HFF-Myc (cell line): ENCODE results near the gene LSAMP.

Experiments
- DNase-seq: peaks from one replicate; pipeline ENCODE4 v3.0.0-alpha.2; 2011; ENCODE audit warnings: low read depth; ENCODE audit errors: extremely low read depth
- H3K4me3 ChIP-seq: replicated peaks from 2 replicates; pipeline ENCODE4 v1.5.1; 2011; ENCODE audit warnings: low read depth, mild to moderate bottlenecking, control low read depth, low read length
- TF ChIP-seq, protein P1 (sequence below): IDR thresholded peaks from 2 replicates; pipeline ENCODE4 v1.5.1; 2012; ENCODE audit warnings: mild to moderate bottlenecking, low read depth, low read length, control low read depth; ENCODE audit errors: missing control alignments

LSAMP gene

DNA sequence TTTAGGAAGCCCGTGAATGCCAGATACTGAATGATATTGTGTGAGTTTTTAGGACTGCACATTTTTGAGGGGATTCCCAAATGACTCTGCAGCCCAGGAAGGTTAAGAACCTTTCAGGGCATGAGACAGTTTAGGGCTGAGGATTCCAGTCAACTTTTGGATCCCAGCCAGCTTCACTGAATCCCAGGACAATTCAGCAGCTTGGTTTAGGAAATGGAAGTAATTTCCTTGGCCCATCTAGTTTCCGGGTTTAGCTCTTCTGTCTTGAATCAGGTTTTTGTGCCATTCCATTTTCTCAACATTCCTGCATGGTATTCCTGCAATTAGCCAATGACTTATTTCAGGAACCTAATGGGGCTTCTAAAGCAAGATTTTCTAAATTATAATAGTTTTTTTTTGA, 253.9 kb downstream of the LSAMP start:
- TF ChIP-seq, protein P1, sequence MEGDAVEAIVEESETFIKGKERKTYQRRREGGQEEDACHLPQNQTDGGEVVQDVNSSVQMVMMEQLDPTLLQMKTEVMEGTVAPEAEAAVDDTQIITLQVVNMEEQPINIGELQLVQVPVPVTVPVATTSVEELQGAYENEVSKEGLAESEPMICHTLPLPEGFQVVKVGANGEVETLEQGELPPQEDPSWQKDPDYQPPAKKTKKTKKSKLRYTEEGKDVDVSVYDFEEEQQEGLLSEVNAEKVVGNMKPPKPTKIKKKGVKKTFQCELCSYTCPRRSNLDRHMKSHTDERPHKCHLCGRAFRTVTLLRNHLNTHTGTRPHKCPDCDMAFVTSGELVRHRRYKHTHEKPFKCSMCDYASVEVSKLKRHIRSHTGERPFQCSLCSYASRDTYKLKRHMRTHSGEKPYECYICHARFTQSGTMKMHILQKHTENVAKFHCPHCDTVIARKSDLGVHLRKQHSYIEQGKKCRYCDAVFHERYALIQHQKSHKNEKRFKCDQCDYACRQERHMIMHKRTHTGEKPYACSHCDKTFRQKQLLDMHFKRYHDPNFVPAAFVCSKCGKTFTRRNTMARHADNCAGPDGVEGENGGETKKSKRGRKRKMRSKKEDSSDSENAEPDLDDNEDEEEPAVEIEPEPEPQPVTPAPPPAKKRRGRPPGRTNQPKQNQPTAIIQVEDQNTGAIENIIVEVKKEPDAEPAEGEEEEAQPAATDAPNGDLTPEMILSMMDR = no peak
- H3K4me3 ChIP-seq = no peak overlapping the region
- no peak for DNase-seq

DNA sequence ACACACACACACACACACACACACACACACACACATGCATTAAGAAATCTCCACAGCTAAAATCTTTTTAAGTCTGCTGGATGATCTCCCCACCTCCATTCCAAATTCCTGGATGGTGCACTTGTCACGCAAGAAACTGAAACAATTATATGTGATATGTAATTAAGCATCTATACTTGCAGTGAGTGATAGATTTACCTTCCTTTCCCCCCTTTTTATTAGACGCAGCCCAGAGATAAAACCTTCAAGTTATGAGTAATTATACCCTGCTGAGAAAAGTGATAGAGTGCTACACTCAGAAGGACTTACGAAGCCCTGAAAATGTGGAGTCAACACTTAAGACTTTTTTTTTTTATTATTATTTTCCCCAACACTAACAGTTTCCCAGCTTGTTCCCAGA, 255.2 kb downstream of the LSAMP start:
- no peak overlapping the region for H3K4me3 ChIP-seq
- no peak for DNase-seq
- TF ChIP-seq, protein P1 = no peak

DNA sequence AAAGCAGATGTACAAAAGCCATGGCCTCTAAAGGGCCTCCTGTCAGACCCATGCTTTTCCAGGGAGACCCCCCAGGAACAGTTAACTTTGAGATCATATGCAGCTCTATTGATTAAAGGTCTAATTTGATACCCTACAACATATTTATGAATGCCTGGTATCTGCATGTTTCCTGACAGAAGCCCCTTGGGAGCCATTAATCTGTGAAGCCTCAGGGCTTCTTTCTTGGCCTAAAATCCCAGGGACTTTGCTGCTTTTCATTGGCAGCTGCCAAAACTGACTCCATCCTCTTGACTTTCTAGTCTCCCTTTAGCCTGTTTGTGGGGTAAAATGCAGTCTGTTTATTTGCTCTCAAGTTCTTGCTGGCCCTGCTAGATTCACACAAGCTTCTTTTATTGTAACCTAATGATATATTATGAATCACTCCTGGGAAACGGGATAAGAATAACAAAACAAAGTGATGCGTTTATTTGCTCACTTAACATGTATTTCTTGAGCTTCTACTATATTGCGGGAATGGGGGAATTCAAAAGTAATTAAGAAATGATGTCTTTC, 257.0 kb downstream of the LSAMP start:
- no peak overlapping the region for H3K4me3 ChIP-seq
- TF ChIP-seq, protein P1 = no peak
- no peak for DNase-seq

DNA sequence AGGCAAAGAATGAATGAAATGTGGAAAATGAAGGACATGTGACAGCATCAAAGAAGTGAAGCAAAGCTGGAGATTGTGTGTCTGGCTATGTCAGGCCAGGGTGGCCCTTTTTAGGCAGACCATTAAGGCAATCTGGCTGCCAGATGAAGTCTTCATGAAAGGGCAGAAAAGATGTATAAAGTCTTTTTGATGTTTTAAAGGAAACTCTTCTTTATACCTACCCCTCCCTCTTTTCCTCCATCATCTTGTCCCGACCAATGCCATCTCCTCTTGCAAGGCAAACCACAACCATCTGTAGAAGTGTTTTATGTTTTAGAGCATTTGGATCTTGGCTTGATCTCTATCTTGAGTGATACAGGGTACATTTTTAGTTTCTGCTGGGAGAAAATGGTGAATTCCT, 259.2 kb downstream of the LSAMP start:
- TF ChIP-seq, protein P1 = no peak
- peak; percentile 61 for DNase-seq
- H3K4me3 ChIP-seq = no peak overlapping the region

DNA sequence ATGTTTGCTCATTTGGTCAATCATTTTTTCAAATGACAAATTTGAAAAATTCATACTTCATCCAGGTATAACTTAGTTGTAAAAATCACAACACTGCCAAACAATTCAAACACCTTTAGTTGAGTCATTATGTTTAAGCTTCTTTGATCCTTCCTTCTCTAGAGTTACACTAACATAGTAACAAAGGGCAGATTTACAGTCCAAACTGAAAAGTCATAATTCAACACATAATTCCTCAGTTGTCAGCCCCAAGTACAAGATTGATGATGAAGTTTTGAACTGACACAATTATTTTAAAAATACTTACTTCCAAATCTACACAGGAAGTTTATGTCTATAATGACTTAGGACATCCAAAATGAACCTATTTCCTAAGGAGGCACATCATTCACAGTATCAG, 264.1 kb downstream of the LSAMP start:
- no peak overlapping the region for H3K4me3 ChIP-seq
- DNase-seq = no peak
- TF ChIP-seq, protein P1 = no peak

DNA sequence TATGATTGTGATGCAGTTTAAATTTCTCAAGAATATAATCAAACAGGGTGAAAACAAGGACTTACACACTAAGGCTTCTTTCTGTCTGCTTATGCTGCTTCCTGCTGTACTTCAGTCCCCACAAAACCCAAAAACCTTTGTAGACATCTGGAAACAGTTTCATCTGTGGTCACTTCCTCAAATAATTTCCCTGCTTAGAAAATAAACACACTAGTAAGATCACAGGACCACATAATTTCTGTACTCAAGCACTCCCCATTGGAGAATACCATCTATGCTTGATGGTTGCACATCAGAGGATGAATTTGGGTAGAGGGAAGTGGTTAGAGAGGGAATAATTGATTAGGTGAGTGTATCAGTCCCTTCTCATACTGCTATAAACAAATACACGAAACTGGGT, 266.2 kb downstream of the LSAMP start:
- no peak overlapping the region for H3K4me3 ChIP-seq
- TF ChIP-seq, protein P1 = no peak
- peak; percentile 91 for DNase-seq

DNA sequence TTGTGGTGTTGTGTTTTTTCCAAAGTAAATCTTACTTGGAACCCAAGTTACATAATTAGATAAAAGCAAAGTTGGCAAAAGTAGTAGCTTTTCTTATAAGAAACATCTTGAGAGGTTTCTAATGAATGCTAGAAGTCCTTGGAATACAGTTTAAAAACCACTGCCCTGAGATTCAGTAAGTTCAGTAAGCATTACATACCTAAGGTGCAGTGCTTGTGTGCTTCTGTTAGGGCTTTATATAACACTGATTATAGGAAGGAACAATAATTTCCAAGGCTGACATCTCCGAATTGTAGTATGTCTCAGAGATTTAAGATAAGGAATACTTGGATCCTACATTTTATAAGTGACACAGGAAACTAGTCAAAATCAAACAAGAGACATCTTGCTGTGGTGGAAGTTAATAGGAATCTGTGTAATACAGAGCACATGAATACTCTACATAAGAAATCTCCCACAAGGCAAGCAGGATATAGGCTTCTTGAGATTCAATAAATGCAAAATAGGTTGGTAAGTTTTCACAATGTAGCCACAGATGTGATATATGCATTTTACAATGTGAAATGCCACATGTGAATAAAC, 268.2 kb downstream of the LSAMP start:
- no peak overlapping the region for H3K4me3 ChIP-seq
- DNase-seq = no peak
- TF ChIP-seq, protein P1 = no peak
